ENCODE measurements around the gene IFNAR2. TPM values are rescaled to one million over a fixed set of nuclear protein-coding genes. Genes with fewer than 3 reads are reported as not detected.

The IFNAR2 gene
- total RNA-seq, 1 donor from 2014 or later = 32.4 TPM

GRCh38 chr21:33266050-33266788, 36.5 kb downstream of the IFNAR2 start, which contains the start of gene IL10RB:
IL10RB (plus strand) TSS chr21:33266367; CDS start chr21:33266466, 99 bp downstream.
- peak within 1 kb of the TSS; percentile 91 for H3K27ac ChIP-seq
- no peaks in the 10 kb centered on the region for H3K27me3 ChIP-seq
- peak; percentile 93 for ATAC-seq
- H3K36me3 ChIP-seq = peaks cover 13% of the 10 kb centered on the region
- H3K4me3 ChIP-seq = peak within 1 kb of the TSS; percentile 88
- intact Hi-C loops (cut with DNase I) = no loop called here
- DNase-seq = peak; percentile 91
- H3K4me1 ChIP-seq = peaks cover 31% of the 10 kb centered on the region
- no peaks in the 10 kb centered on the region for H3K9me3 ChIP-seq
- TF ChIP-seq CTCF (IDR thresholded peaks at IDR 0.05) = peak; percentile 4

- peak; percentile 12 for ATAC-seq
- H3K36me3 ChIP-seq = peaks cover 13% of the 10 kb centered on the region
- H3K4me1 ChIP-seq = peaks cover 36% of the 10 kb centered on the region
- H3K27ac ChIP-seq = peak overlapping the region; percentile 91
- DNase-seq = peak; percentile 75
- no peak for TF ChIP-seq CTCF (IDR thresholded peaks at IDR 0.05)
- no peaks in the 10 kb centered on the region for H3K27me3 ChIP-seq
- no peaks in the 10 kb centered on the region for H3K9me3 ChIP-seq
- intact Hi-C loops (cut with DNase I) = no loop called here
- peak overlapping the region; percentile 88 for H3K4me3 ChIP-seq
Measured at GRCh38 chr21:33266789-33267135, 37.0 kb downstream of the IFNAR2 start.

- TF ChIP-seq CTCF (IDR thresholded peaks at IDR 0.05) = no peak
- Histone ChIP-seq H3K27me3 (no peaks in the 10 kb centered on the region), H3K4me1 (peaks cover 36% of the 10 kb centered on the region), H3K9me3 (no peaks in the 10 kb centered on the region), H3K36me3 (peaks cover 13% of the 10 kb centered on the region), H3K4me3 (peak overlapping the region; percentile 88), H3K27ac (peak overlapping the region; percentile 91)
- ATAC-seq = no peak
- DNase-seq = no peak
- intact Hi-C loops (cut with DNase I) = no loop called here
Measured at GRCh38 chr21:33267250-33267649, 37.5 kb downstream of the IFNAR2 start.

- Histone ChIP-seq H3K27ac (no peak overlapping the region), H3K9me3 (no peaks in the 10 kb centered on the region), H3K4me3 (no peak overlapping the region), H3K4me1 (peaks cover 36% of the 10 kb centered on the region), H3K27me3 (no peaks in the 10 kb centered on the region), H3K36me3 (peaks cover 6% of the 10 kb centered on the region)
- no peak for TF ChIP-seq CTCF (IDR thresholded peaks at IDR 0.05)
- ATAC-seq (no peak), DNase-seq (no peak)
- intact Hi-C loops (cut with DNase I) = no loop called here
Measured at GRCh38 chr21:33268393-33268736, 38.6 kb downstream of the IFNAR2 start.

- peaks cover 7% of the 10 kb centered on the region for H3K36me3 ChIP-seq
- ATAC-seq = peak; percentile 73
- DNase-seq = peak; percentile 94
- intact Hi-C loops (cut with DNase I) = no loop called here
- H3K9me3 ChIP-seq = no peaks in the 10 kb centered on the region
- H3K27me3 ChIP-seq = no peaks in the 10 kb centered on the region
- no peak overlapping the region for H3K4me3 ChIP-seq
- no peak for TF ChIP-seq CTCF (IDR thresholded peaks at IDR 0.05)
- no peak overlapping the region for H3K27ac ChIP-seq
- peaks cover 36% of the 10 kb centered on the region for H3K4me1 ChIP-seq
Measured at GRCh38 chr21:33268737-33269441, 39.2 kb downstream of the IFNAR2 start.
